ENCODE results near the gene NLGN3. TPM values are rescaled to one million over a fixed set of nuclear protein-coding genes. Genes with fewer than 3 reads are reported as not detected.
A peak's percentile ranks its signal among the peaks of the same experiment; 100 is the strongest.

The NLGN3 gene
- total RNA-seq, 1 donor from 2014 or later, result under 0.01 TPM

DNA sequence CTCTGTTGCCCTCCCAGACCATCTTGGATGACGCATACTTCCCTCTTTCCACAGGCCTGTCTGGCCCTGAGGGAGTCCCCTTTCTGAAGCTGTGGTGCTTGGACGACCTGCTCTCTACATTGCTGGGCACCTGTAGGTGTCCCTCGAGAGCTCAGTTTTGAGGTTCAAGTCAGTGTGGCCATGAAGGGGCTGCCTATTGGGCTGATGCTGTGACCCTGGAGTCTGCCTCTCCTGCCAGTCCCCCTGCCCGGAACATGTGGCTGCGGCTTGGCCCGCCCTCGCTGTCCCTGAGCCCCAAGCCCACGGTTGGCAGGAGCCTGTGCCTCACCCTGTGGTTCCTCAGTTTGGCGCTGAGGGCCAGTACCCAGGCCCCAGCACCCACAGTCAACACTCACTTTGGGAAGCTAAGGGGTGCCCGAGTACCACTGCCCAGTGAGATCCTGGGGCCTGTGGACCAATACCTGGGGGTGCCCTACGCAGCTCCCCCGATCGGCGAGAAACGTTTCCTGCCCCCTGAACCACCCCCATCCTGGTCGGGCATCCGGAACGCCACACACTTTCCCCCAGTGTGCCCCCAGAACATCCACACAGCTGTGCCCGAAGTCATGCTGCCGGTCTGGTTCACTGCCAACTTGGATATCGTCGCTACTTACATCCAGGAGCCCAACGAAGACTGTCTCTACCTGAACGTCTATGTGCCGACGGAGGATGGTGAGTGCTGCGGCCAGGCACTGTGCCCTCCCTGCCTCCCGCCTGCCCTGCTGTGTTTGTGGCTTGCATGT lies 3.0 kb downstream of the NLGN3 start:
- H3K36me3 ChIP-seq (ENCODE audit: control insufficient read depth, insufficient read depth, low read length), result no peaks in the 10 kb centered on the region
- TF ChIP-seq, protein P1, sequence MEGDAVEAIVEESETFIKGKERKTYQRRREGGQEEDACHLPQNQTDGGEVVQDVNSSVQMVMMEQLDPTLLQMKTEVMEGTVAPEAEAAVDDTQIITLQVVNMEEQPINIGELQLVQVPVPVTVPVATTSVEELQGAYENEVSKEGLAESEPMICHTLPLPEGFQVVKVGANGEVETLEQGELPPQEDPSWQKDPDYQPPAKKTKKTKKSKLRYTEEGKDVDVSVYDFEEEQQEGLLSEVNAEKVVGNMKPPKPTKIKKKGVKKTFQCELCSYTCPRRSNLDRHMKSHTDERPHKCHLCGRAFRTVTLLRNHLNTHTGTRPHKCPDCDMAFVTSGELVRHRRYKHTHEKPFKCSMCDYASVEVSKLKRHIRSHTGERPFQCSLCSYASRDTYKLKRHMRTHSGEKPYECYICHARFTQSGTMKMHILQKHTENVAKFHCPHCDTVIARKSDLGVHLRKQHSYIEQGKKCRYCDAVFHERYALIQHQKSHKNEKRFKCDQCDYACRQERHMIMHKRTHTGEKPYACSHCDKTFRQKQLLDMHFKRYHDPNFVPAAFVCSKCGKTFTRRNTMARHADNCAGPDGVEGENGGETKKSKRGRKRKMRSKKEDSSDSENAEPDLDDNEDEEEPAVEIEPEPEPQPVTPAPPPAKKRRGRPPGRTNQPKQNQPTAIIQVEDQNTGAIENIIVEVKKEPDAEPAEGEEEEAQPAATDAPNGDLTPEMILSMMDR (IDR thresholded peaks at IDR 0.05; ENCODE audit: insufficient read depth, low read length, severe bottlenecking), result no peak
- DNase-seq (ENCODE audit: low read depth) (no peak), FAIRE-seq (no peak)
- no peaks in the 10 kb centered on the region for H3K27me3 ChIP-seq (ENCODE audit: control insufficient read depth, insufficient read depth, low read length)
- H3K4me3 ChIP-seq (ENCODE audit: low read depth, low read length), result no peak overlapping the region

DNA sequence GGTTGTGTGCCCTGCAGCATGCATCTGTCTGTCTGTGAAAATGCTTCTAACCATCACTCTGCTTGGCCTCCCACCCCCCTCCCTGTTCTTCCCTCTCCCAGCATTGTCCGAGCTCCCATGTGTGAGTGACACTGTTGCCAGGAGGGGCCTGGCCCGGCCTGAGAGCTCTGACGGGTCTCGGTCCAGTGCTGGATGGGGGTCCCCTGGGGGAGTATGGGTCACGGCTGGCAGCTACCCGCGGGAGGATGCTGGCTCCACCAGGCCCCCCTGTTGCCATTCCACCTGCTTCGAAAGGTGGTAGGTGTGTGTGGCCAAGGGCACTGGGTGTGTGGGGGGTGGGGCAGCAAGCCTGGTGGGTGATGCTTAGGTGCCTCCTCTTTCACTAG lies 3.6 kb downstream of the NLGN3 start:
- H3K4me3 ChIP-seq (ENCODE audit: low read depth, low read length), result no peak overlapping the region
- FAIRE-seq (no peak), DNase-seq (ENCODE audit: low read depth) (no peak)
- H3K36me3 ChIP-seq (ENCODE audit: control insufficient read depth, insufficient read depth, low read length), result no peaks in the 10 kb centered on the region
- TF ChIP-seq, protein P1 (IDR thresholded peaks at IDR 0.05; ENCODE audit: insufficient read depth, low read length, severe bottlenecking), result no peak
- H3K27me3 ChIP-seq (ENCODE audit: control insufficient read depth, insufficient read depth, low read length), result no peaks in the 10 kb centered on the region

- no peaks in the 10 kb centered on the region for H3K27me3 ChIP-seq (ENCODE audit: control insufficient read depth, insufficient read depth, low read length)
- FAIRE-seq (no peak), DNase-seq (ENCODE audit: low read depth) (no peak)
- TF ChIP-seq, protein P1 (IDR thresholded peaks at IDR 0.05; ENCODE audit: insufficient read depth, low read length, severe bottlenecking), result no peak
- no peaks in the 10 kb centered on the region for H3K36me3 ChIP-seq (ENCODE audit: control insufficient read depth, insufficient read depth, low read length)
- no peak overlapping the region for H3K4me3 ChIP-seq (ENCODE audit: low read depth, low read length)
Measured at GRCh38 chrX:71151366-71151765, 6.7 kb downstream of the NLGN3 start.

- H3K36me3 ChIP-seq (ENCODE audit: control insufficient read depth, insufficient read depth, low read length), result no peaks in the 10 kb centered on the region
- DNase-seq (ENCODE audit: low read depth) (no peak), FAIRE-seq (no peak)
- TF ChIP-seq, protein P1 (IDR thresholded peaks at IDR 0.05; ENCODE audit: insufficient read depth, low read length, severe bottlenecking), result no peak
- H3K27me3 ChIP-seq (ENCODE audit: control insufficient read depth, insufficient read depth, low read length), result no peaks in the 10 kb centered on the region
- H3K4me3 ChIP-seq (ENCODE audit: low read depth, low read length), result no peak overlapping the region
Measured at GRCh38 chrX:71154196-71154595, 9.6 kb downstream of the NLGN3 start.

DNA sequence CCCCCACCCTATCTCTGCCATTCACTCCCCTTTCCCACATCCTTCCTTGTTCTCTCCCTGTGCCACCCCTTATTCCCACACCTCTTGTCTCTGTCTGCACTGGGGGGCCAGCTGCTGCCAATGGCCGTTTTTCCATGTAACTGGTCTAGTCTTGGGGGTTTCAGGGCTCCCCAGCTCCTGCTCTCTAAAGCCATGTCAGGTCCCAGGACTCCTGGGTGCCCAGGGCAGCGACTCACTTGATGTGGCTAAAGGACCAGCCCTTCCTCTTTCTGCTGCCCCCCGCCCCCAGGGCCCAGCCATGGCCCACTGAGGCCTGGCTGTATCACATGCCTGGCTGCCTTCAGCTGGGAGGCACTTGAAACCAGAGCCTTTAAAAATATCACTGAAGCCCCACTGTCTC lies 10.0 kb downstream of the NLGN3 start:
- DNase-seq (ENCODE audit: low read depth) (no peak), FAIRE-seq (no peak)
- Histone ChIP-seq H3K27me3 (ENCODE audit: control insufficient read depth, insufficient read depth, low read length) (no peaks in the 10 kb centered on the region), H3K36me3 (ENCODE audit: control insufficient read depth, insufficient read depth, low read length) (no peaks in the 10 kb centered on the region), H3K4me3 (ENCODE audit: low read depth, low read length) (no peak overlapping the region)
- TF ChIP-seq, protein P1 (IDR thresholded peaks at IDR 0.05; ENCODE audit: insufficient read depth, low read length, severe bottlenecking), result no peak

- FAIRE-seq (peak; percentile 60), DNase-seq (ENCODE audit: low read depth) (no peak)
- H3K4me3 ChIP-seq (ENCODE audit: low read depth, low read length), result no peak overlapping the region
- TF ChIP-seq, protein P1 (IDR thresholded peaks at IDR 0.05; ENCODE audit: insufficient read depth, low read length, severe bottlenecking), result no peak
- no peaks in the 10 kb centered on the region for H3K27me3 ChIP-seq (ENCODE audit: control insufficient read depth, insufficient read depth, low read length)
- no peaks in the 10 kb centered on the region for H3K36me3 ChIP-seq (ENCODE audit: control insufficient read depth, insufficient read depth, low read length)
Measured at GRCh38 chrX:71158603-71159002, 14.0 kb downstream of the NLGN3 start.

Data from bronchial epithelial cell (primary cell).